Keratinocyte (primary cell): ENCODE measurements around the gene PXDC1. TPM values are rescaled to one million over a fixed set of nuclear protein-coding genes. Genes with fewer than 3 reads are reported as not detected.

Source experiments
- DNase-seq: peaks from one replicate; pipeline ENCODE4 v3.0.0-alpha.2; 2011; ENCODE audit warnings: low read depth, missing footprints, low spot score
- FAIRE-seq: peaks from 2 replicates; lab custom pipeline; 2011; peaks lifted over from hg19 to GRCh38; lab: Jason Lieb, UNC
- H2AFZ ChIP-seq: 2 replicates; pipeline ENCODE4 v1.6.0; 2012; ENCODE audit warnings: low read length, control low read depth, inconsistent platforms; ENCODE audit not compliant: control insufficient read depth
- H3K27ac ChIP-seq: 2 replicates; pipeline ENCODE4 v1.5.1; 2011; ENCODE audit warnings: low read length; ENCODE audit not compliant: control insufficient read depth, insufficient read depth
- H3K27me3 ChIP-seq: 3 replicates; pipeline ENCODE4 v1.6.0; 2011; ENCODE audit warnings: low read length; ENCODE audit not compliant: control insufficient read depth, insufficient read depth; ENCODE audit errors: extremely low read depth
- H3K36me3 ChIP-seq, 2 experiments: 2 replicates in 1 of 2; 3 replicates in 1 of 2; pipeline ENCODE4 v1.5.1; 2011; ENCODE audit warnings: low read length in 2 of 2, mild to moderate bottlenecking in 1 of 2; ENCODE audit not compliant: control insufficient read depth in 2 of 2, insufficient read depth in 2 of 2; ENCODE audit errors: extremely low read depth in 1 of 2
- H3K4me1 ChIP-seq: 3 replicates; pipeline ENCODE4 v1.5.1; 2011; ENCODE audit warnings: low read length; ENCODE audit not compliant: control insufficient read depth, insufficient read depth; ENCODE audit errors: extremely low read depth
- H3K4me2 ChIP-seq: 3 replicates; pipeline ENCODE4 v1.6.0; 2011; ENCODE audit warnings: low read depth, low read length; ENCODE audit not compliant: control insufficient read depth, insufficient read depth; ENCODE audit errors: extremely low read depth
- H3K4me3 ChIP-seq, 3 experiments: fragments of 200-600 bp in 1 of 3; sonication (generic) in 1 of 3; 2 replicates in 2 of 3; 3 replicates in 1 of 3; pipeline ENCODE4 v1.5.1; 2011 to 2016; ENCODE audit warnings: low read length in 3 of 3, mild to moderate bottlenecking in 3 of 3, control low read depth in 2 of 3, inconsistent platforms in 1 of 3, low read depth in 1 of 3, mixed read lengths in 1 of 3, mixed run types in 1 of 3, moderate library complexity in 1 of 3; ENCODE audit not compliant: control insufficient read depth in 2 of 3, insufficient read depth in 2 of 3; ENCODE audit errors: extremely low read depth in 1 of 3
- H3K79me2 ChIP-seq: 2 replicates; pipeline ENCODE4 v1.6.0; 2012; ENCODE audit warnings: low read length; ENCODE audit not compliant: control insufficient read depth, insufficient read depth
- H3K9ac ChIP-seq: 3 replicates; pipeline ENCODE4 v1.6.0; 2011; ENCODE audit warnings: low read length; ENCODE audit not compliant: control insufficient read depth, insufficient read depth; ENCODE audit errors: extremely low read depth
- H3K9me1 ChIP-seq: 3 replicates; pipeline ENCODE4 v1.6.0; 2011; ENCODE audit warnings: low read length; ENCODE audit not compliant: control insufficient read depth, insufficient read depth; ENCODE audit errors: extremely low read depth
- H3K9me3 ChIP-seq: 2 replicates; pipeline ENCODE4 v1.5.1; 2012; ENCODE audit warnings: low read depth, low read length; ENCODE audit not compliant: control insufficient read depth
- H4K20me1 ChIP-seq: 3 replicates; pipeline ENCODE4 v1.6.0; 2011; ENCODE audit warnings: low read length; ENCODE audit not compliant: control insufficient read depth, insufficient read depth; ENCODE audit errors: extremely low read depth
- EZH2 ChIP-seq: IDR thresholded peaks from one replicate; pipeline ENCODE4 v1.6.1; 2012; ENCODE audit warnings: inconsistent platforms, mild to moderate bottlenecking, low read length, moderate library complexity
- dilution Hi-C: fragments of 300-500 bp; cut with MboI; formaldehyde crosslinking; loops from one replicate; pipeline ENCODE4 v1.7.0; 2020; ENCODE audit warnings: low sequenced_read_pairs; ENCODE audit not compliant: extremely low pct_ligation_motif_present
- polyA plus RNA-seq, 5 experiments: library from polyadenylated mRNA; depleted of rRNA in 3 of 5; stranded (reverse) in 3 of 5; stranded (forward) in 1 of 5; unstranded in 1 of 5; fragments of >200 nt; gene quantifications; 1 replicate in 1 of 5; 2 replicates in 3 of 5; 3 replicates in 1 of 5; pipeline versions ENCODE4 v1.2.1 to v1.2.3, GENCODE V29; 2011 to 2012; ENCODE audit warnings: missing spikeins in 2 of 5, low read depth in 1 of 5, low replicate concordance in 1 of 5
- TF ChIP-seq, protein P1 (sequence below), 3 experiments: IDR thresholded peaks in 1 of 3; conservative IDR thresholded peaks in 1 of 3; optimal IDR thresholded peaks in 1 of 3; 2 replicates in 2 of 3; 3 replicates in 1 of 3; pipeline versions ENCODE3 to v1.5.1; 2011; ENCODE audit warnings: low read length in 3 of 3, mild to moderate bottlenecking in 3 of 3, moderate library complexity in 2 of 3, control low read depth in 1 of 3, inconsistent platforms in 1 of 3; ENCODE audit not compliant: insufficient read depth in 2 of 3; ENCODE audit errors: extremely low read depth in 1 of 3

The PXDC1 gene
- polyA plus RNA-seq, 1 donor (not counting 4 experiments of a cell fraction or from before 2014, with no cell fraction given), result 17.1 TPM

DNA sequence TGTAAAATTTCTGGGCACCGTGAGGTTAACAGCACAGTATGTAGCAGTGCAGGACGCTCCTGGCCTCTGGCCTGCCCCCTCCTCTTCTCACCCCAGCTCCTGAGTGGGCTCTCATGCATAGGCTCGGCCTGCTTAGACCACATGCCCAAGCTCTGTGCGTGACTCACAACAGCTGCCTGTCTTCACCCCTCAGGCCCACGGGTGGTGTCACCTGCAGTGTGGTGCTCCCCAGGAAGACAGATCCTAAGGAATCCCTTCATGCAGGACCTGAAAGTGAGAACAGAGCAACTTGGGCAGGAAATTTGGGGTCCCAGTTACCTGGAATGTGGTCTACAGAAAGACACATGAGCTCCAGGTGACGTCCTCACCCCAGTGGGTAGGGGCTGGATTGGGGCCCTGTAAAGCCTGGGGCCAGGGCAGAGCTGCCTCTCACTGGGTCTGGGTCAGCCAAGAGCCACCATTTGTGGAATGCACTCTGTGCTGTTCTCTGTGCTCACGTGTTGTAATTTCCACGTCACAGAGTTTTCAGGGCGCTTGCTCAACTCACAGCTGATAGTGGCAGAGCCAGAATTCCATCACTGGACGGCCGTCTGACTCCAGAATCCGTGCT, 37.0 kb upstream of the PXDC1 start:
- dilution Hi-C loops, result no loop called here
- Histone ChIP-seq H4K20me1 (no peaks in the 10 kb centered on the region), H3K4me1 (no peaks in the 10 kb centered on the region), H2AFZ (no peak overlapping the region), H3K27me3 (no peaks in the 10 kb centered on the region), H3K27ac (no peak overlapping the region), H3K9ac (no peak overlapping the region), H3K9me3 (no peaks in the 10 kb centered on the region), H3K4me3 (no peak overlapping the region), H3K79me2 (no peaks in the 10 kb centered on the region), H3K4me2 (no peak overlapping the region), H3K36me3 (no peaks in the 10 kb centered on the region), H3K9me1 (no peaks in the 10 kb centered on the region)
- TF ChIP-seq, protein P1, sequence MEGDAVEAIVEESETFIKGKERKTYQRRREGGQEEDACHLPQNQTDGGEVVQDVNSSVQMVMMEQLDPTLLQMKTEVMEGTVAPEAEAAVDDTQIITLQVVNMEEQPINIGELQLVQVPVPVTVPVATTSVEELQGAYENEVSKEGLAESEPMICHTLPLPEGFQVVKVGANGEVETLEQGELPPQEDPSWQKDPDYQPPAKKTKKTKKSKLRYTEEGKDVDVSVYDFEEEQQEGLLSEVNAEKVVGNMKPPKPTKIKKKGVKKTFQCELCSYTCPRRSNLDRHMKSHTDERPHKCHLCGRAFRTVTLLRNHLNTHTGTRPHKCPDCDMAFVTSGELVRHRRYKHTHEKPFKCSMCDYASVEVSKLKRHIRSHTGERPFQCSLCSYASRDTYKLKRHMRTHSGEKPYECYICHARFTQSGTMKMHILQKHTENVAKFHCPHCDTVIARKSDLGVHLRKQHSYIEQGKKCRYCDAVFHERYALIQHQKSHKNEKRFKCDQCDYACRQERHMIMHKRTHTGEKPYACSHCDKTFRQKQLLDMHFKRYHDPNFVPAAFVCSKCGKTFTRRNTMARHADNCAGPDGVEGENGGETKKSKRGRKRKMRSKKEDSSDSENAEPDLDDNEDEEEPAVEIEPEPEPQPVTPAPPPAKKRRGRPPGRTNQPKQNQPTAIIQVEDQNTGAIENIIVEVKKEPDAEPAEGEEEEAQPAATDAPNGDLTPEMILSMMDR (optimal IDR thresholded peaks at IDR 0.05 in 1 of 3, IDR thresholded peaks at IDR 0.05 in 1 of 3, conservative IDR thresholded peaks at IDR 0.05 in 1 of 3; ENCODE audit: extremely low read depth in 1 of 3, insufficient read depth in 2 of 3, low read length in 3 of 3), result no peak
- TF ChIP-seq EZH2, result no peak
- FAIRE-seq (no peak), DNase-seq (no peak)

DNA sequence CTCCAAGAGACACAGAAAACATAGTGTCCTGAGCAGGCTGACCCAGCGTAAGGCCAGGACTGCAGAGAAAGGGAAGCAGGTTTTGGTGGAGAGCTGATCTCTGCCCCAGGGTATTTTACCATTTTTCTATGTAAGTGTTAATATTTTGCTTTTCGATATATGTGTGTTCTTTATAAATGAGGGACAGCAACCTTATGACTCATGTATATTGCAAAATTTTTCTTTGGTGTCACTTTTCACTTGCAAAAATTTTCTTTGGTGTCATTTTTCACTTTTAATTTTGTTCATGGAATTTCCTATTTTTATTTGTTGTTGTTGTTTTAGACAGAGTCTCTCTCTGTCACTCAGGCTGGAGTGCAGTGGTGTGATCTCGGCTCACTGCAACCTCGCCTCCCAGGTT, 34.6 kb upstream of the PXDC1 start:
- Histone ChIP-seq H2AFZ (no peak overlapping the region), H3K36me3 (no peaks in the 10 kb centered on the region)
- FAIRE-seq, result no peak

More for the DNA sequence above, 34.6 kb upstream of the PXDC1 start:
- H3K27me3 ChIP-seq, result no peaks in the 10 kb centered on the region
- no peaks in the 10 kb centered on the region for H3K9me3 ChIP-seq
- DNase-seq, result no peak
- H3K9me1 ChIP-seq, result no peaks in the 10 kb centered on the region
- no peaks in the 10 kb centered on the region for H4K20me1 ChIP-seq
- dilution Hi-C loops, result no loop called here
- TF ChIP-seq, protein P1 (optimal IDR thresholded peaks at IDR 0.05 in 1 of 3, IDR thresholded peaks at IDR 0.05 in 1 of 3, conservative IDR thresholded peaks at IDR 0.05 in 1 of 3; ENCODE audit: extremely low read depth in 1 of 3, insufficient read depth in 2 of 3, low read length in 3 of 3), result no peak
- no peak for TF ChIP-seq EZH2
- no peaks in the 10 kb centered on the region for H3K4me1 ChIP-seq
- H3K4me2 ChIP-seq, result no peak overlapping the region
- no peaks in the 10 kb centered on the region for H3K79me2 ChIP-seq
- no peak overlapping the region for H3K27ac ChIP-seq
- H3K4me3 ChIP-seq, result no peak overlapping the region
- no peak overlapping the region for H3K9ac ChIP-seq
